H9 (cell line): ENCODE measurements around the gene MRM1. TPM values are rescaled to one million over a fixed set of nuclear protein-coding genes. Genes with fewer than 3 reads are reported as not detected.

Experiments
- DNase-seq: peaks from one replicate; pipeline ENCODE4 v3.0.0-alpha.2; 2017
- H2AFZ ChIP-seq: one replicate; pipeline ENCODE4 v1.6.1; 2013; ENCODE audit warnings: mild to moderate bottlenecking, low read length, control low read depth, moderate library complexity
- H2AK5ac ChIP-seq: 2 replicates; pipeline ENCODE4 v1.6.1; 2013; ENCODE audit warnings: low read length, control low read depth, mixed read lengths; ENCODE audit not compliant: insufficient read length
- H2BK120ac ChIP-seq: one replicate; pipeline ENCODE4 v1.6.1; 2013; ENCODE audit warnings: low read depth, mild to moderate bottlenecking, low read length, control low read depth, inconsistent platforms; ENCODE audit not compliant: poor library complexity, severe bottlenecking
- H2BK12ac ChIP-seq: 2 replicates; pipeline ENCODE4 v1.6.1; 2013; ENCODE audit warnings: low read length, control low read depth, mixed read lengths, low read depth; ENCODE audit not compliant: insufficient read length
- H2BK15ac ChIP-seq: 2 replicates; pipeline ENCODE4 v1.6.1; 2013; ENCODE audit warnings: low read depth, low read length, control low read depth
- H2BK20ac ChIP-seq: one replicate; pipeline ENCODE4 v1.6.1; 2013; ENCODE audit warnings: low read depth, mild to moderate bottlenecking, low read length, control low read depth, inconsistent platforms; ENCODE audit not compliant: poor library complexity, severe bottlenecking
- H2BK5ac ChIP-seq: 2 replicates; pipeline ENCODE4 v1.6.1; 2013; ENCODE audit warnings: low read length, control low read depth, mixed read lengths; ENCODE audit not compliant: insufficient read length
- H3K14ac ChIP-seq: 2 replicates; pipeline ENCODE4 v1.6.1; 2013; ENCODE audit warnings: low read length, control low read depth; ENCODE audit not compliant: insufficient read depth
- H3K18ac ChIP-seq: 2 replicates; pipeline ENCODE4 v1.6.1; 2013; ENCODE audit warnings: low read depth, mild to moderate bottlenecking, mixed read lengths, low read length, control low read depth; ENCODE audit not compliant: insufficient read length
- H3K23ac ChIP-seq: 2 replicates; pipeline ENCODE4 v1.6.1; 2013; ENCODE audit warnings: low read length, control low read depth, mixed read lengths, low read depth; ENCODE audit not compliant: insufficient read length
- H3K23me2 ChIP-seq: 2 replicates; pipeline ENCODE4 v1.6.1; 2013; ENCODE audit warnings: low read depth, mild to moderate bottlenecking, mixed read lengths, low read length, control low read depth; ENCODE audit not compliant: insufficient read length, poor library complexity, severe bottlenecking
- H3K27ac ChIP-seq: 2 replicates; pipeline ENCODE4 v1.5.1; 2013; ENCODE audit warnings: low read length, control low read depth, mixed read lengths, low read depth; ENCODE audit not compliant: insufficient read length
- H3K27me3 ChIP-seq: 2 replicates; pipeline ENCODE4 v1.6.1; 2013; ENCODE audit warnings: low read length, control low read depth, inconsistent platforms; ENCODE audit not compliant: insufficient read depth
- H3K4ac ChIP-seq: 2 replicates; pipeline ENCODE4 v1.6.1; 2013; ENCODE audit warnings: low read depth, mild to moderate bottlenecking, control low read depth, inconsistent platforms, low read length, moderate library complexity
- H3K4me1 ChIP-seq: 2 replicates; pipeline ENCODE4 v1.6.1; 2013; ENCODE audit warnings: low read length, control low read depth, inconsistent platforms; ENCODE audit not compliant: insufficient read depth
- H3K4me2 ChIP-seq: 2 replicates; pipeline ENCODE4 v1.6.1; 2013; ENCODE audit warnings: low read length, control low read depth, mixed read lengths; ENCODE audit not compliant: insufficient read length, insufficient read depth
- H3K56ac ChIP-seq: 2 replicates; pipeline ENCODE4 v1.6.1; 2013; ENCODE audit warnings: low read depth, mild to moderate bottlenecking, mixed read lengths, low read length, control low read depth; ENCODE audit not compliant: insufficient read length
- H3K79me1 ChIP-seq: 2 replicates; pipeline ENCODE4 v1.6.1; 2013; ENCODE audit warnings: low read depth, mild to moderate bottlenecking, moderate library complexity, low read length, control low read depth, inconsistent platforms; ENCODE audit not compliant: insufficient read depth, poor library complexity, severe bottlenecking
- H3K79me2 ChIP-seq: 2 replicates; pipeline ENCODE4 v1.6.1; 2013; ENCODE audit warnings: low read length, control low read depth, inconsistent platforms; ENCODE audit not compliant: insufficient read depth
- H3K9ac ChIP-seq: 2 replicates; pipeline ENCODE4 v1.6.1; 2013; ENCODE audit warnings: low read length, control low read depth, mixed read lengths; ENCODE audit not compliant: insufficient read length; ENCODE audit errors: extremely low read depth
- H3K9me3 ChIP-seq: one replicate; pipeline ENCODE4 v1.6.1; 2013; ENCODE audit warnings: low read depth, low read length, inconsistent platforms; ENCODE audit not compliant: control insufficient read depth
- H3T11ph ChIP-seq: one replicate; pipeline ENCODE4 v1.6.1; 2013; ENCODE audit warnings: mild to moderate bottlenecking, low read length, control low read depth, inconsistent platforms
- H4K20me1 ChIP-seq: one replicate; pipeline ENCODE4 v1.6.1; 2013; ENCODE audit not compliant: control insufficient read depth, insufficient read length, insufficient read depth
- H4K5ac ChIP-seq: 2 replicates; pipeline ENCODE4 v1.6.1; 2013; ENCODE audit warnings: low read depth, mild to moderate bottlenecking, mixed read lengths, low read length, control low read depth; ENCODE audit not compliant: insufficient read length
- H4K8ac ChIP-seq: replicated peaks from 2 replicates; pipeline ENCODE4 v1.6.1; 2013; ENCODE audit warnings: low read length, control low read depth, mixed read lengths, low read depth; ENCODE audit not compliant: insufficient read length
- H4K91ac ChIP-seq: 2 replicates; pipeline ENCODE4 v1.6.1; 2013; ENCODE audit warnings: low read depth, mild to moderate bottlenecking, moderate library complexity, mixed read lengths, low read length, control low read depth; ENCODE audit not compliant: insufficient read length
- H3K27ac Mint-ChIP-seq, 3 experiments: 2 replicates in 2 of 3; 3 replicates in 1 of 3; pipeline ENCODE4 v1.8.0; 2020 to 2021; ENCODE audit warnings: mixed read lengths in 3 of 3, mild to moderate bottlenecking in 1 of 3, moderate library complexity in 1 of 3
- H3K27me3 Mint-ChIP-seq: 2 replicates; pipeline ENCODE4 v1.8.0; 2021; ENCODE audit warnings: low read depth, mild to moderate bottlenecking, moderate library complexity, mixed read lengths
- H3K36me3 Mint-ChIP-seq, 3 experiments: 2 replicates in 2 of 3; 3 replicates in 1 of 3; pipeline ENCODE4 v1.8.0; 2020 to 2021; ENCODE audit warnings: low read depth in 3 of 3, mixed read lengths in 3 of 3; ENCODE audit not compliant: insufficient read depth in 1 of 3
- H3K4me1 Mint-ChIP-seq, 2 experiments: 2 replicates each; pipeline ENCODE4 v1.8.0; 2020; ENCODE audit warnings: mixed read lengths in 2 of 2
- H3K4me3 Mint-ChIP-seq, 2 experiments: 2 replicates in 1 of 2; 3 replicates in 1 of 2; pipeline ENCODE4 v1.8.0; 2020 to 2021; ENCODE audit warnings: mild to moderate bottlenecking in 2 of 2, mixed read lengths in 2 of 2, moderate library complexity in 1 of 2
- H3K9me3 Mint-ChIP-seq, 2 experiments: 2 replicates in 1 of 2; 3 replicates in 1 of 2; pipeline ENCODE4 v1.8.0; 2020; ENCODE audit warnings: mild to moderate bottlenecking in 2 of 2, mixed read lengths in 2 of 2, moderate library complexity in 1 of 2
- CTCF ChIP-seq: fragments of 200-600 bp; sonication (generic); conservative IDR thresholded peaks from 3 replicates; pipeline ENCODE4 v1.8.0; 2021; ENCODE audit warnings: antibody characterized with exemption, mild to moderate bottlenecking
- WGBS: extraction: QIAGEN DNeasy Blood & Tissue Kit; methylation state at CpG from one replicate; pipeline ENCODE4 v1.1.7; 2013; ENCODE audit warnings: missing lambda C conversion rate, low lambda C conversion rate, mixed read lengths; ENCODE audit not compliant: insufficient read length; ENCODE audit errors: extremely low coverage; 5-methylcytosine and 5-hydroxymethylcytosine counted together
- total RNA-seq: library from RNA; stranded (reverse); gene quantifications from 2 replicates; pipeline ENCODE4 v1.2.1, GENCODE V29; 2021

The MRM1 gene
- total RNA-seq, 1 experiment from 2014 or later = 10.3 TPM

- Histone ChIP-seq H2BK20ac (no peak overlapping the region), H3K23me2 (no peaks in the 10 kb centered on the region), H3K23ac (no peak overlapping the region), H2BK15ac (no peak overlapping the region), H4K5ac (no peak overlapping the region), H4K20me1 (no peaks in the 10 kb centered on the region), H3K9ac (no peak overlapping the region), H2AK5ac (no peak overlapping the region), H2BK120ac (no peak overlapping the region), H2BK12ac (no peak overlapping the region), H3K79me1 (no peaks in the 10 kb centered on the region), H3K14ac (no peak overlapping the region), H3K4me1 (no peaks in the 10 kb centered on the region), H4K8ac (no peak overlapping the region), H2BK5ac (no peak overlapping the region), H3K56ac (no peak overlapping the region), H3K9me3 (no peaks in the 10 kb centered on the region), H3T11ph (no peak overlapping the region), H3K27me3 (no peaks in the 10 kb centered on the region), H2AFZ (no peak overlapping the region), H4K91ac (no peak overlapping the region), H3K4ac (no peak overlapping the region), H3K4me2 (no peak overlapping the region), H3K27ac (no peak overlapping the region), H3K18ac (no peak overlapping the region), H3K79me2 (no peaks in the 10 kb centered on the region; the same call in 1 of the 2 replicates)
- peak overlapping the region in 2 of 3 experiments; percentile 35 to 56; a peak in 1 of 7 replicates for H3K27ac Mint-ChIP-seq
- peaks cover 5 to 31% (median 14%) of the 10 kb centered on the region in 3 experiments for H3K36me3 Mint-ChIP-seq
- H3K4me1 Mint-ChIP-seq = peaks cover 32 to 39% of the 10 kb centered on the region in 2 experiments
- DNase-seq = no peak
- H3K4me3 Mint-ChIP-seq = no peak overlapping the region
- H3K9me3 Mint-ChIP-seq = peaks cover 0 to 3% of the 10 kb centered on the region in 2 experiments; a peak in 1 of 5 replicates
- no peaks in the 10 kb centered on the region for H3K27me3 Mint-ChIP-seq
- no CpG with 5 or more reads among the region's 7 CpGs for WGBS
- TF ChIP-seq CTCF = no peak
These were observed 6.9 kb downstream of the MRM1 start for GRCh38 chr17:36608280-36608679.
